Peyer's patch (tissue), 4 donors: Measurements from ENCODE around the gene NHSL2.

Experiments
- POLR2A ChIP-seq, 2 donors: fragments of 450-650 bp; IDR thresholded peaks; one replicate each; pipeline ENCODE4 v1.5.1; 2017; ENCODE audit warnings: antibody characterized with exemption in 2 of 2, mild to moderate bottlenecking in 2 of 2, moderate library complexity in 2 of 2
- TF ChIP-seq, protein P1 (sequence below), 6 experiments: fragments of 450-650 bp in 4 of 6; fragments of 200-600 bp in 2 of 6; sonication (generic) in 1 of 6; IDR thresholded peaks; one replicate each; pipeline ENCODE4 v1.5.1; 2017 to 2019; ENCODE audit warnings: antibody characterized with exemption in 6 of 6, mild to moderate bottlenecking in 3 of 6, moderate library complexity in 1 of 6

- TF ChIP-seq, protein P1, sequence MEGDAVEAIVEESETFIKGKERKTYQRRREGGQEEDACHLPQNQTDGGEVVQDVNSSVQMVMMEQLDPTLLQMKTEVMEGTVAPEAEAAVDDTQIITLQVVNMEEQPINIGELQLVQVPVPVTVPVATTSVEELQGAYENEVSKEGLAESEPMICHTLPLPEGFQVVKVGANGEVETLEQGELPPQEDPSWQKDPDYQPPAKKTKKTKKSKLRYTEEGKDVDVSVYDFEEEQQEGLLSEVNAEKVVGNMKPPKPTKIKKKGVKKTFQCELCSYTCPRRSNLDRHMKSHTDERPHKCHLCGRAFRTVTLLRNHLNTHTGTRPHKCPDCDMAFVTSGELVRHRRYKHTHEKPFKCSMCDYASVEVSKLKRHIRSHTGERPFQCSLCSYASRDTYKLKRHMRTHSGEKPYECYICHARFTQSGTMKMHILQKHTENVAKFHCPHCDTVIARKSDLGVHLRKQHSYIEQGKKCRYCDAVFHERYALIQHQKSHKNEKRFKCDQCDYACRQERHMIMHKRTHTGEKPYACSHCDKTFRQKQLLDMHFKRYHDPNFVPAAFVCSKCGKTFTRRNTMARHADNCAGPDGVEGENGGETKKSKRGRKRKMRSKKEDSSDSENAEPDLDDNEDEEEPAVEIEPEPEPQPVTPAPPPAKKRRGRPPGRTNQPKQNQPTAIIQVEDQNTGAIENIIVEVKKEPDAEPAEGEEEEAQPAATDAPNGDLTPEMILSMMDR (IDR thresholded peaks at IDR 0.05) = no peak
- TF ChIP-seq POLR2A (IDR thresholded peaks at IDR 0.05) = no peak
Observed at GRCh38 chrX:72100824-72101351, 190.2 kb downstream of the NHSL2 start.
